AG09309 (cell line): ENCODE data around the gene PLCL2.

ENCODE experiments used
- DNase-seq: peaks from one replicate; pipeline ENCODE4 v3.0.0-alpha.2; 2010; ENCODE audit warnings: low read depth
- H3K4me3 ChIP-seq: 2 replicates; pipeline ENCODE4 v1.5.1; 2011; ENCODE audit warnings: mild to moderate bottlenecking, low read depth, low read length, moderate library complexity; ENCODE audit not compliant: control insufficient read depth
- CTCF ChIP-seq: IDR thresholded peaks from 2 replicates; pipeline ENCODE4 v1.5.1; 2011; ENCODE audit warnings: mild to moderate bottlenecking, low read depth, low read length, inconsistent platforms; ENCODE audit not compliant: insufficient read depth, control insufficient read depth; ENCODE audit errors: missing control alignments

Gene PLCL2

GRCh38 chr3:17116007-17116600 is 231.3 kb downstream of the PLCL2 start:
- no peak for DNase-seq
- TF ChIP-seq CTCF: no peak
- H3K4me3 ChIP-seq: no peak overlapping the region

- TF ChIP-seq CTCF: no peak
- no peak for DNase-seq
- H3K4me3 ChIP-seq: no peak overlapping the region
These were observed 234.0 kb downstream of the PLCL2 start for GRCh38 chr3:17118771-17119170.

DNA sequence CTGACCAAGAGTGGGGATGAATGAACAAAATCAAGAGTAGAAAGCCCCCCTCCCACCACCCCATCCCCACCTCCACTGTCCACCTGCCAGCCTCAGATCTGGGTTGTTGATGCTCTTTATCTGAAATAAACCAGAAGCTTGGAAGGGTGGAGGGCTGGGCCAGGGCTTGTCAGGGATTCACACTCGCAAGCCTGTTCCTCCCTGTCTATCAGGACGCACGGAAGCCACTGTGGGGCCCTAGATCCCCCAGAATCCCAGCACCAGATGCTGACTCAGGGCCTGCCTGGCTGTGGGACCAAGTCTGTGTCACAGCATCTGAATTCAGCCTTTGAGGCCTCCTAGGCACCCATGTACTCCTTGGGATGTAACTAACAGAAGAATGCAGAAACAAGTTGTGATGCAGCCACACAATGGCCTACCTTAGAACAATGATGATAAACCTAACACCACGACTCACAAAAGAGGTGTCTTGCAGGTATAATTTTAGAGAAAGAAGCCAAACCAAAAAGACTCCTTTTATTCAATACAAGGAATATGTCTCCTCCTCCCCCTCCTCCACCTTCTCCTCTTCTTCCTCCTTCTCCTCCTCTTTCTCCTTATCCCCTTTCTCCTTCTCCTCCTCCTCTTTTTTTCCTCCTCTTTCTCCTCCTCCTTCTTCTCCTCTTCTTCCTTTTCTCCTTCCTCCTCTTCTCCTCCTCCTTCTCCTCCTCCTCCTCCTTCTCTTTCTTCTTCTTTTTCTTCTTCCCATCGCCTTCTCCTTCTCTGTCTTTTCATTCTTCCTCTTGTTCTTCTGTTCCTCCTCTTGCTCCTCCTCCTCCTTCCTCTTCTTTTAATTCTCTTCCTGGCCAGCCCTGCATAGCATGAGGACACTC is 234.7 kb downstream of the PLCL2 start:
- TF ChIP-seq CTCF: no peak
- H3K4me3 ChIP-seq: no peak overlapping the region
- DNase-seq: no peak

GRCh38 chr3:17120115-17120514 is 235.4 kb downstream of the PLCL2 start:
- H3K4me3 ChIP-seq: no peak overlapping the region
- TF ChIP-seq CTCF: no peak
- no peak for DNase-seq

- no peak for TF ChIP-seq CTCF
- no peak overlapping the region for H3K4me3 ChIP-seq
- no peak for DNase-seq
These were observed 236.6 kb downstream of the PLCL2 start for GRCh38 chr3:17121336-17121735.

GRCh38 chr3:17122758-17123157 is 238.0 kb downstream of the PLCL2 start:
- no peak overlapping the region for H3K4me3 ChIP-seq
- DNase-seq: no peak
- no peak for TF ChIP-seq CTCF
